Activated CD4-positive, alpha-beta T cell treated with anti-CD3 and anti-CD28 coated beads, Interleukin-2, amount 50 U/mL, for 1 hour (primary cell): ENCODE data around the gene C6orf163.
A peak's percentile ranks its signal among the peaks of the same experiment; 100 is the strongest.

Experiments
- DNase-seq: peaks from one replicate; pipeline ENCODE4 v3.0.0-alpha.2; 2020

The C6orf163 gene

DNA sequence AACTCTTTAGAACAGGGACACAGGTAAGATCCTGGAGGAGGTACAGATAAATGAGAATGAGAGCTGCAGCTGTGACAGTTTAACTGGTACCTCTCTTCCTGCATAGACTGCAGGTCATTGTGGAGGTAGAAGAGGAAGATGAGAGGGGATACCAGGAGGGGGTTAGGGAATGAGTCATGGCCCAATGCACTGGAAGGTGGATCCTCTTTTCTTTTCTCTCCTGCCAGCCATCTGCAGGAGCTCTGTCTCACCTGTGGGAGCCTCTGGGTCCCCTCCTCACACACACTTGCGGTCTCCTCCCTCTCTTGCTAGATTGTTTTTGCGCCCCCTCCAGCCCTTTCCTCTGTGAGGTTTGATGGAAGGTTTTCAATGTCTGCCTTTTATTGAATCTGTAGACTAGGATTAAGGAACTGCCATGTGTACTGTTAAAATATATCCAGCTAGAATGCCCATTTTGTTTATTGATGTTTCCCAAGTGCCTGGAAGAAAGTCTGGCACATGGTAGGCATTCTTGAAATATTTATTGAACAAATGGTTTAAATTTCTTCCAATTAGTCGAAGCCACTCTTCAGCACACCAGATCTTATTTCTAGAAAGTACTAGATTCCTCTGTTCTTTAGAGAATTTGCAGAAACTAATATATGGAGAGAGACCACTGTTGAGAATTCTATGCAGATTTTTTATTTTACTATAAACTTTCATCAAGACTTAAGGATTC lies 13.0 kb downstream of the C6orf163 start:
- no peak for DNase-seq

GRCh38 chr6:87364602-87365252 lies 20.1 kb downstream of the C6orf163 start:
- DNase-seq, result no peak

DNA sequence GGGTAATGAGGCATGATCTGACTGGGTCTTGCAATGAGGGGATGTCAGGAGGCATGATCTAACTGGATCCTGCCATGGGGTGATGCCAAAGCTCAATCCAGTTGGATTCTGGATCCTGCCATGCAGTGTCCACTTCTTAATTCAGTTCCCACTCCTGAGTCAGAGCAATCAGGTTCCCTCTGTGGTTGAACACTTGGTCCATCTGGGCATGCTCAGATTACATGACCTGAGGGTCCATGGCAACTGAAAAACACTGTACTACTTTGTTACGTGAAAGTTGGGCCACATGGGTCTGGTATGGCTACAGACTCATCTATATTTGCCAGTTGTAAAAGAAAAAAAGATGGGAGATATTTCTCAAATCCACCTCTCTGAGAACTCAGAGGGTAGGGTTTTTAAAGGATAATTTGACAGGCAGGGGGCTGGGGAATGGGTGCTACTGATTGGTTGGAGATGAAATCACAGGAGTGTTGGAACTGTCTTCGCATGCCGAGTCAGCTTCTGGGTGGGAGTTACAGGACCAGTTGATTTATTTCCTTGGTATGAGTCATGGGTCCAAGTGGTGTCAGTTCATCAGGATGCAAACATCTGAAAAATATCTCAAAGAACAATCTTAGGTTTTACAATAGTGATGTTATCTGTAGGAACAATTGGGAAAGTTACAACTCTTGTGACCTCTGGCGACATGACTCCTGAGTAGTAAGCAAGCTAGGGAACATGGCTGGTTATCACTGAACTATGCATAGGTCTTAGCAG lies 21.6 kb downstream of the C6orf163 start:
- DNase-seq, result no peak

DNA sequence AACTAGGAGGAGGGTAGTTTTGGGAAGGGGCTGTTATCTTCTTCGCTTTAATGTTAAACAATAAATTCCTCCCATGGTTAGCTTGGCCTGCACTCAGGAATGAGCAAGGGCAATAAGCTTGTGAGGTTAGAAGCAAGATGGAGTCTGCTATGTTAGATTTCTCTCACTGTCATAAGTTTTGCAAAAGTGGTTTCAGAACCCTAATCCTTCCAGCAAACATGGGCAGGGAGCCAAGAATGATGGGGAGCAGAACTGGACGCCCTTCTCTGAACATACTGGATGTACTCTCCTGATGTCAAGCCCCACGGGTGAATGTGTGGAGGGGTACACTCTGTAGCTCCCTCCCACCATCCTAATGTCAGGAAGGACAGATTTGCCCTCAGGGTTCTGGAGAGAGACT lies 22.3 kb downstream of the C6orf163 start:
- no peak for DNase-seq

DNA sequence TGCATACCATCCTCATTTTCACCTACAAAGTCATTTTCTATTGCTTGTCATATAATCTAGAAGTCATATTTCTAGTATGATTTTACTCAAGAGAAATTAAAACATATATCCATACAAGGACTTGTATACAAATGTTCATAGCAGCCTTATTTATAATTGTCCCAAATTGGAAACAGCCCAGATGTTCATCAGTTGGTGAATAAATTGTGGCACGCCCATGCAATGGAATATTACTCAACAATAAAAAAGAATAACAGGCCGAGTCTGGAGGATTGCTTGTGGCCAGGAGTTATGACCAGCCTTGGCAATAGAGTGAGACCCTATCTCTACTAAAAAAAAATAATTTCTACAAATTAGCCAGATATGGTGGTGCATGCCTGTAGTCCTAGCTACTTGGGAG lies 28.8 kb downstream of the C6orf163 start:
- DNase-seq, result no peak

- no peak for DNase-seq
Observed at GRCh38 chr6:87375315-87375714, 30.7 kb downstream of the C6orf163 start.

- DNase-seq, result no peak
Observed at GRCh38 chr6:87376643-87377042, 32.0 kb downstream of the C6orf163 start.

- DNase-seq, result no peak
Observed at GRCh38 chr6:87378947-87379346, 34.3 kb downstream of the C6orf163 start.

DNA sequence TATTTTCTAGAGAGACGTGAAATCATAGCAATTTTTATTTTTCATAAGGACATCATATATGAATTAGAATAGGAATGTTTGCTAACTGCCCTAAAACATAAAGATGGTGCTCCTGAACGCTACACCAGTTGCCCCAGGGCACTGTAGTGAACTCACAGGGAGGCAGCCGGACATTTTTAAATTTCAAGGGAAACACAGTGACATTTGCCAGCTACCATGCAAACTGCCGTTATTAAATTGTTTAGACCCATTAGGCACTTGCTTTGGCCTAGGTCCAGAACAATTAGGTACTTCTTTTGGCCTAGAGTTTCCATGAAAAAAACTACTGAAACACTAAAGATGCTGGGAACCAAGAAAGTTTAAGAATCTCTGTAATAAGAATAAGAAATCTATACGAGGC lies 38.2 kb downstream of the C6orf163 start:
- no peak for DNase-seq

GRCh38 chr6:87384038-87384437 lies 39.4 kb downstream of the C6orf163 start:
- DNase-seq, result no peak

DNA sequence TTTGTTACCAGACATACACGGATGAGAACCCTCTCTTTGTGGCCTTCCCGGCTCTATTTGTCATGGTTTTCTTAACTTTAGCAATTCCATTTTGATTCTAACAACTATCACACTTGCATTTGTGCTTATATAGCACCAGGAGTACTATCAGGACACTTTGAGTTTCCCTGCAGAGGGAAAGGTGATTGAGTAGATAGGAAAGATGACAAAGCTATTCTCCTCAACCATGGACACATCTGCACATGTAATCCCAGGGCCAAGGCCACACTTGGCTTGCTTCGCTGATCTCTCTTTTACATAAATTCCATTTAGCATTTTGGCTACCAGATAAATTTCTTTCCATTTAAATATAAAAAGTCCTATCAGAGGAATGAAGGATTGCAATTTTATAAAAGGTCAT lies 39.8 kb downstream of the C6orf163 start:
- no peak for DNase-seq

DNA sequence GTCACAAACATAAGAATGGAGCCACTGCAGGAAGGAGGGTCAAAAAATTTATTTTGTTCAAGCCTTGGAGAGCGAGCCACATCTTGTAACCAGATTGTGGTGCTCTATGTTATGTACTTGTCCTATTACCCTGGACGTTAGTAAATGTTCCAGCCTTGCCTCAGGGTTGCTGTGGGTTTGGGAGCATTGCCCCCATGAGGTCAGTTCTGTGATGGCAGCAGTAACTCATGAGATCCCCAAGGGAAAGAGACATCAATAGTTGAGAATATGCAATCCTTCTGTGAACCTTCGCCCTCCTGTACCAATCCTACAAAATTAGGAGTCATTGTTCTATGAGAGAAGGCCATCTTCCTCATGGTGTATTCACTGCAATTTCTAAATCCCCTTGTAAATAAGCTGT lies 46.7 kb downstream of the C6orf163 start:
- DNase-seq, result no peak

DNA sequence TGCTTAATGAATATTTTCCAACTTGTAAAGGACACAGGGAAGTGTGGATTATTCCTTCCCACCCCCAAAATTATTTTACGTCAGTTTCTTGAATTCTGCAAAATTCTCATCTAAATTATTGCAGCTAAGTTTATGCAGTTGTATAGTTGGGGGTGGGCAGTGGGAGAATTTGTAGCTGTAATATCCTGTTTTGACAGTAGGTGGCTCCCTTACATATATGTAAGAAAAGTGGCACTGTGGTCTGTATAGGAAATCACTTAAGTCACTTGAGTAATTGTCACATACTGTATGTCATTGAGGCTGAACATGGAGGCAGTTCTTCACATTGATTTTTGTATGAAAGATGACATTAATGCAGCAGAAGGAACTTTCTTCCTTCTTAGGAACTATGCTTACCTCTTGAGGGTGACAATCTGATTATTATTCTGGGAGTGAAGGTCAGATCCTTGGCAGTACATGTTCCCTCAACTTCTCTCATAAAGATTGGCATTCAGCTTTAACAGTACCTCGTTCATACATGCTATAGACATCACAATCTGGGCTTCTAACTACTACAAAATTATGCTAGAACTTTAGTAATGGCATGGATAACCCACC lies 48.5 kb downstream of the C6orf163 start:
- peak; percentile 8 for DNase-seq

DNA sequence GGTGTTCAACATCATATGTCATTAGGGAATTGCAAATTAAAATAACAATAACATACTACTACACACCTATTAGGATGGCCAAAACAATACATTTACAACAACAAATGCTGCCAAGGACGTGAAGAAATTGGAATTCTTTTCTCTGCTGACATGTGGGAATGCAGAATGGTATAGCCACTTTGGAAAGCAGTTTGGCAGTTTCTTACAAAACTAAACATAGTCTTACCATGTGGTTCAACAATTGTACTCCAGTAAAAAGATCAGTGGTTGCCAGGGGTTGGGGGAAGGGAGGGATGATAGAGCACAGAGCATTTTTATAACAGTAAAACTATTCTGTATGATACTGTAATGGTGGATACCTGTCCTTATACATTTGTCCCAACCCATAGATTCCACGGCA lies 50.8 kb downstream of the C6orf163 start:
- no peak for DNase-seq

DNA sequence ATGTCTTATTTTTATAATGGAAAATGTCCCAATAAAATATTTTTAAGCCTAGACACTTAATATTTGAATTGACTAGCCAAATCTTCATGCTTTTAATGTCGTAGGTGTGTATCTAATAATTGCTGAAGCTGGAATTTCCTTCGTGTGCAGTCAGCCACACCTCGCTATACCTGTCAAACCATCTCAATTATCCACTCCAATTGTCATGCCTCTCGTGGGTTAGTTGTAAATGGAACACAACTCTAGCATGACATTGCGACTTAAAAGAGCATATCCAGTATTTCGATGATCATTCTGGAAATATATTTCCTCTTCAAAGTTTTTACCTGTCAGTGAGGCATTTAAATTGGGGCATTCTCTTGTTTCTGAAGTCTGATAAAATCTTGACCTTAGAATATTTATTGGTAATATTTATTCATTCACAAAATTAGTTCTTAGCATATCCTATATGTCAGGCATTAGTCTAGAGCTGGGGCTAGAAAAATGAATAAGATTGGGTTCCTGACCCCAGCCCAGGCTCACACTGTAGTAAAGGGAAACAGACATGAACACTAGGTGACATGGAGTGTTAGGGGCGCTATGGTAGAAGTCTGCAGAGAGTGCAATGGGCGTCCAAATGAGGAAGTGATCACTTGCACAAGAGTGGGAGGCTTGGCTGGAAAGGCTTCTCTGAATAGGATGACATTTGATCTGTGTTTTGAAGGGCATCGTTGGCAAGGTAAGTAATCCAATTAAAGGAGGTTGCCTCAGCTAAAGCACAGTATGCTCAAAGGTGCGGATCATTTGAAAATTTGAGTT lies 52.2 kb downstream of the C6orf163 start:
- no peak for DNase-seq

GRCh38 chr6:87397656-87398055 lies 53.0 kb downstream of the C6orf163 start:
- DNase-seq, result no peak

DNA sequence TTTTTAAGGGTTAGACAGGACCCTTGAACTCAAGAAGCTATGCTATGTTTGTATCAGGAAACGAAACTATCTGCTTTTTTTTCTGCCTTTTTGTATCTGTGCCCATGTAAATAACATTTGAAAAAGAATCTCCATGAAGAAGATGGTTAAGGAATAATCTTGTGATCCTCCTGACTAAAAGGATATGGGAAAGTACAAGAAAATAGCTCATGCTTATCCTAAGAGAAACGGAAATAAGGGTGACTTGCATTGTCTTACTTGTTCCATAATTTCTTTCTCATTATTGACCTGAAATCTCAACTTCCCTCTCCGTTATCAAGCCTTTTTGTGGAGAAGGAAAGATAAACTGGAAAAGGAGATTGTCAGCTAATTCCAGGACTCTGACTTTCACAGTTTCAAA lies 57.2 kb downstream of the C6orf163 start:
- DNase-seq, result no peak

DNA sequence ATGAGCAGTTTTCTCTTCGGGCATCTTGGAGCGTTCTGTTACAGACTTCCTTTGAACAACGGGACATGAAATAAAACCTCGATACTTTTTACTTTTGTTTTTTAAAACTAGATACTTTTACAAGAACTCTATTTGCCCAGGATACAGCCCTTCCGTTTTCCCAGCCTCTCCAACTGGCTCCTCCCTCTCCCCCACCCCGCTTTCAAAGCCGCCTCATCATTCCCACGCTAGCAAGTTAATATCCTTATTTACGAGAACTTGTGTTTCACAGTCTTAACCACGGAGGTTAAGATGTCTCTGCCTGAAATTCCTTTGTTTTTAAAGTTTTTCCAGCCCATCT lies 62.9 kb downstream of the C6orf163 start:
- DNase-seq, result no peak

DNA sequence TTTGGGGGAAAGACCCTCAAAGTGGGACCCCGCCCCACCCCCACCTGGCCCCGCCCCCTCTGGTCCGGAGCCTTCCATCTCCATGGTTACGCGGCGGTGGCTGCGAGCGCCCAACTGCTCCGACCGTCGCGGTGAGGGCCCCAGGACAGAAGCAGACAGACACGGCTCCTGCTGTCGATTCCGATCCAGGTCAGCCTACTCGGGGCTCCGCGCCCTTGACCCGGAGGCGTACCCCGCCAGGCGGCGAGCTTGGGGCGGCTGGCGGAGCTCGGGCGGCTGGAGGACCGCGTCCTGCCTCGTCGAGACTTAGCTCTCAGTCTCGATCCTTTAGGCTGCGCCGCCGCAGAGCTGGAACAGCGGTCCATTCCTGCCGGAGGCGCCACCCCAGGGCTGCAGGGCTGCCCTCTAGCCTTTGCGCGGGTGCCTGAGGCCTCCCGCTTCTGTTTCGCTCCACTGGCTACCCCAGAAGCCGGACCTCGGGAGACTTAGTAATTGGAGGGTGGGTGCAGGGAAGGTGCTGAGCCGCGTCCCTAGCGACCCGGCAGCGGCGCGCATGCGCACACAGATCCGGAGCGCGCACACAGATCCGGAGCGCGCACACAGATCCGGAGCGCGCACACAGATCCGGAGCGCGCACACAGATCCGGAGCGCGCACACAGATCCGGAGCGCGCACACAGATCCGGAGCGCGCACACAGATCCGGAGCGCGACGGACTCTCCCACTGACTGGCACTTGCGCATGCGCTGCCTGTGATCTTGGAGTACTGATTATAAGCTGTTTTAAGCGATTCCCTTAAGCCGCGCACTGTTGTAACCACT lies 63.5 kb downstream of the C6orf163 start, which contains the start of gene CFAP206:
TSS of gene CFAP206 (plus strand) at position 72 of the 820 bp plus-strand sequence. CDS start 1,868 bp downstream, outside the sequence.
- peak; percentile 77 for DNase-seq

DNA sequence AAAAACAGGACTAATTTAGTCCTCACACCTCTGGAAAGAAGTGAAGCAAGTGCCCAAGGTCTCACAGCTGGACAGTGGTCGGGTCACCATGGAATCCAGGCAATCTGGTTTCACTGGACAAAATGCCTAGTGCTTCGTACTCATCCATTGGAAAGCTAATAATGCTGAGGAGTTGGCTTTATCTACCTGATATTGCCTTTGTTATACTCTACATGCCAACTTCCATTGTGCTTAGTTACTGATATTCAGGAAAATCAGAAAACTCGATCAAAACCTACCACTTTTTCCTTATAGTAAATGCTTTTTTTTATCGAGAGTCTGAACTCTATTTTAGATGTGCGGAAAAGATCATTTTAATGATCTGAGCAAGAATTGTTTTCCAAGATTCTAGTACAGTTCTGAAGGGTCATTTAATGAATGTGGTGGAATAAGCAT lies 64.1 kb downstream of the C6orf163 start:
- no peak for DNase-seq
